Ovary (tissue), 3 donors: ENCODE results near the gene GSK3B.

ENCODE experiments used
- EP300 ChIP-seq: sonication (generic); formaldehyde crosslinking; IDR thresholded peaks from one replicate; pipeline ENCODE4 v1.6.1; 2017; ENCODE audit warnings: antibody characterized with exemption
- POLR2A ChIP-seq: fragments of 450-650 bp; IDR thresholded peaks from one replicate; pipeline ENCODE4 v1.6.1; 2017; ENCODE audit warnings: antibody characterized with exemption, mild to moderate bottlenecking, moderate library complexity
- TF ChIP-seq, protein P1 (sequence below), 3 donors: fragments of 450-650 bp in 2 of 3; fragments of 200-600 bp in 1 of 3; IDR thresholded peaks; one replicate each; pipeline versions ENCODE4 v1.5.1 to v1.8.0; 2016 to 2022; ENCODE audit warnings: antibody characterized with exemption in 3 of 3, mild to moderate bottlenecking in 1 of 3
- donor health status: DM: no; HTN: no; CAD: no.

DNA sequence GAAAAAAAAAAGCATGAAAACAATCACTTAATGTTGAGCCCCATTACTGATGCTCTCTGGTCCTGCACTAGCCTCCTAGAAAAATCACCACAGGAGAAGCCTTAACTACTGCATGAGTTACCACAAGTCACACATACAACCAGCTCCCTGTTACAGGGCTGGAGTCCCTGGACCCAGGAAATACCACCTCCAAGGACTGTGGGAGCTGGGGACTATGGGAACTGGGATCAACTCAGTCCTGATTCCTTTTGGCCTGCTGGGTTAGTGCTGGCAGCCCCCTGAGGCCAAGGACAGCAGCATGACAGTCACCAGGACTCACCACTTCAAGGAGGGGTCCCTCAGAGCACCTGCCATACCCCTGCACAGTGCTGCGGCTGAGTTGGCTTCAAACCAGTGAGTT, 311.8 kb downstream of the GSK3B start:
- TF ChIP-seq, protein P1, sequence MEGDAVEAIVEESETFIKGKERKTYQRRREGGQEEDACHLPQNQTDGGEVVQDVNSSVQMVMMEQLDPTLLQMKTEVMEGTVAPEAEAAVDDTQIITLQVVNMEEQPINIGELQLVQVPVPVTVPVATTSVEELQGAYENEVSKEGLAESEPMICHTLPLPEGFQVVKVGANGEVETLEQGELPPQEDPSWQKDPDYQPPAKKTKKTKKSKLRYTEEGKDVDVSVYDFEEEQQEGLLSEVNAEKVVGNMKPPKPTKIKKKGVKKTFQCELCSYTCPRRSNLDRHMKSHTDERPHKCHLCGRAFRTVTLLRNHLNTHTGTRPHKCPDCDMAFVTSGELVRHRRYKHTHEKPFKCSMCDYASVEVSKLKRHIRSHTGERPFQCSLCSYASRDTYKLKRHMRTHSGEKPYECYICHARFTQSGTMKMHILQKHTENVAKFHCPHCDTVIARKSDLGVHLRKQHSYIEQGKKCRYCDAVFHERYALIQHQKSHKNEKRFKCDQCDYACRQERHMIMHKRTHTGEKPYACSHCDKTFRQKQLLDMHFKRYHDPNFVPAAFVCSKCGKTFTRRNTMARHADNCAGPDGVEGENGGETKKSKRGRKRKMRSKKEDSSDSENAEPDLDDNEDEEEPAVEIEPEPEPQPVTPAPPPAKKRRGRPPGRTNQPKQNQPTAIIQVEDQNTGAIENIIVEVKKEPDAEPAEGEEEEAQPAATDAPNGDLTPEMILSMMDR (IDR thresholded peaks at IDR 0.05), result no peak
- TF ChIP-seq POLR2A, result no peak
- TF ChIP-seq EP300, result no peak
